GM11168 (cell line): ENCODE data around the gene PCDHAC2.

Source experiments
- in situ Hi-C: fragments of 300-500 bp; cut with MboI; formaldehyde crosslinking; loops from one replicate; pipeline ENCODE4 v1.12.0; 2022; ENCODE audit warnings: low sequenced_read_pairs; ENCODE audit not compliant: unreplicated experiment

PCDHAC2 gene, protein sequence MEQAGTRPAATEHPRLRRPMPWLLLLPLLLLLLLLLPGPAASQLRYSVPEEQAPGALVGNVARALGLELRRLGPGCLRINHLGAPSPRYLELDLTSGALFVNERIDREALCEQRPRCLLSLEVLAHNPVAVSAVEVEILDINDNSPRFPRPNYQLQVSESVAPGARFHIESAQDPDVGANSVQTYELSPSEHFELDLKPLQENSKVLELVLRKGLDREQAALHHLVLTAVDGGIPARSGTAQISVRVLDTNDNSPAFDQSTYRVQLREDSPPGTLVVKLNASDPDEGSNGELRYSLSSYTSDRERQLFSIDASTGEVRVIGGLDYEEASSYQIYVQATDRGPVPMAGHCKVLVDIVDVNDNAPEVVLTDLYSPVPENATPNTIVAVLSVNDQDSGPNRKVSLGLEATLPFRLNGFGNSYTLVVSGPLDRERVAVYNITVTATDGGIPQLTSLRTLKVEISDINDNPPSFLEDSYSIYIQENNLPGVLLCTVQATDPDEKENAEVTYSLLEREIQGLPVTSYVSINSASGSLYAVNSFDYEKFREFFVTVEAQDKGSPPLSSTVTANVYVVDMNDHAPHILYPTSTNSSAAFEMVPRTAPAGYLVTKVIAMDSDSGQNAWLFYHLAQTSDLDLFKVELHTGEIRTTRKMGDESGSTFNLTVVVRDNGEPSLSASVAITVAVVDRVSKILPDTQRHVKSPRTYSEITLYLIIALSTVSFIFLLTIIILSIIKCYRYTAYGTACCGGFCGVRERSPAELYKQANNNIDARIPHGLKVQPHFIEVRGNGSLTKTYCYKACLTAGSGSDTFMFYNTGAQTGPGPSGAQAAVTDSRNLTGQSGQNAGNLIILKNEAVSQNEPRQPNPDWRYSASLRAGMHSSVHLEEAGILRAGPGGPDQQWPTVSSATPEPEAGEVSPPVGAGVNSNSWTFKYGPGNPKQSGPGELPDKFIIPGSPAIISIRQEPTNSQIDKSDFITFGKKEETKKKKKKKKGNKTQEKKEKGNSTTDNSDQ

GRCh38 chr5:140966293-140967225 lies at the start of gene PCDHAC2:
PCDHAC2 (plus strand) TSS chr5:140966476; CDS start chr5:140966767, 291 bp downstream.
- in situ Hi-C loops = no loop called here

GRCh38 chr5:140923601-140924000 lies 42.7 kb upstream of the PCDHAC2 start:
- in situ Hi-C loops = no loop called here

DNA sequence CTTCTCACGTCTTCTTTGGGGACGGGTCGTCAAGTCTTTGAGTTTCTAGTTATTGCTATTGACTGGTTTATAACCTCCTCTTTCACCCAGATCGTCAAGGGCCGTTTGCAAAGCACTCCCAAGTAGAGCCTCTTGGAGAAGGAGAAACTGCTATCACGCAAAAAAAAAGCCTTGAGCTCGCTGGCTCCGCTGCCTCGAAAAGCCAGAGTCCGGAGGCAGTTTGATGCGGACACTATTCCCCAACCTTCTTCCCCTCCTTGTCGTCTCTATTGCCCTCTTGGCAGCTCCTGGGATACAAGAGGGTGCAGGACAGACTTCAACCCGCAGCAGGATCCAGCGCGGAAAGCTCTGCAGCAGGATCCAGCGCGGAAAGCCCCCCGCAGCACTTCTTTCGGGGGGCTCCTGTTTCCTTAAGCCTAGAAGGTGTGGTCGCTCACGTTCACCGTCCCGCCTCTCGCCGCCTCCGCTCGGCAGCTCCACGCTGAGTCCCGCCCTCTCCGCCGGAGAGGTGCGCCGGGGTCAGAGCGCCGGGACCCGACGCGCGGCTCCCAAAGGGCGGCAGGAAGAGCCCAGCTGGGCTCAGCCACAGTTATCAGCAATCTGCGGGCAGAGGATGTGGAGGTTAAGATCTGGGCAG lies 40.4 kb upstream of the PCDHAC2 start, which contains the start of gene PCDHAC1:
PCDHAC1 (plus strand) TSS at position 494 of the 637 bp plus-strand sequence. CDS start 594 bp downstream, outside the sequence.
- in situ Hi-C loops = no loop called here

GRCh38 chr5:140926443-140927227 lies 39.6 kb upstream of the PCDHAC2 start:
- in situ Hi-C loops = no loop called here

DNA sequence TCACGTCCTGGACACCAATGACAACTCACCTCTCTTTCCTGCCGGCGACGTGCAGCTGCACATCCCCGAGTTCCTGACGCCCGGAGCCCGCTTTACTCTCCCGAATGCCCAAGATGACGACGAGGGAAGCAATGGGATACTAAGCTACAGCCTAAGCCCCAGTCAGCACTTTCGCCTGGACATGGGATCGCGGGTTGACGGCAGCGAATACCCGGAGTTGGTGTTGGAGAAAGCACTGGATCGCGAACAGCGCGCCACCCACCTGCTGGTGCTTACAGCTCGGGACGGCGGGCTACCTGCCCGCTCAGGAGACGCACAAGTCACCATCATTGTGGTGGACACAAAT lies 39.1 kb upstream of the PCDHAC2 start:
- in situ Hi-C loops = no loop called here

DNA sequence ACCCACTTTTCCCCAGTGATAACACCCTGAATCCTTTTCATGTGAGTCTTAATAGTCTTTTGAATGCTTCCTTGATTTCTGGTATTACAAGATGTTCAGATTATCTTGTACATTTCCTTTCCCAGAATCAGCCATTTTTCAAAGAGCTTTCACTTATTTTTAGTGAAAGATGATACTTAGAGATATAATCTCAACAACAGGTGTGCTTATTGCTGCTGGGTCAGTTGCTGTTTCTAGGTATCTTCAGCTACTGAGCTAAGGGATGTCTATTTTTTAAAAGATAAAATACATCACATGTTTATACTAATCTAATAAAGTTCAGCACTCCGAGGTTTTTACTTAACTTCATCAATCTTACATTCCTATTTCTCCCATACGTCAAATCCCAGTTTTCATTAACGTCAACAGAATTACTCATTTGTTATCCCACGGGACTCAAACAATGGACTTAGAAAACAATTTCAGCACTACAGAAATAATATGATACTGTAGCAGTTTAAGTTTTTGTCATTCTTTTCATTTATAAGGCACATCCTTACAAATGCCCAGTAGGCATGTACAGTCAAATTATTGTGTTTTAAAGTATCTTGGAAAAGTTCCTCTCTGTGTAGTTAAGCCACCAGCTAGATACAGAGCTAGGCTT lies 31.2 kb upstream of the PCDHAC2 start:
- in situ Hi-C loops = no loop called here

GRCh38 chr5:140946578-140946977 lies 19.7 kb upstream of the PCDHAC2 start:
- in situ Hi-C loops = no loop called here

DNA sequence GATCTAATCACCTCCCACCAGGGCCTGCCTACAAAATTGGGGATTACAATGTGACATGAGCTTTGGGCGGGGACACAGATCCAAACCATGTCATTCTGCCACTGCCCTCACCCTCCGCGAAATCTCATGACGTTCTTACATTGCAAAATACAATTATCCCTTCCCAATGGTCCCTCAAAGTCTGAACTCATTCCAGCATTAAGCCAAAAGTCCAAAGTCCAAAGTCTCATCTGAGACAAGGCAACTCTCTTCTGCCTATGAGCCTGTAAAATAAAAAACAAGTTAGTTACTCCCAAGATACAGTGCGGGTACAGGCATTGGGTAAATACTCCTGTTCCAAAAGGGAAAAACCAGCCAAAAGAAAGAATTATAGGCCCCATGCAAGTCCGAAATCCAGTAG lies 14.6 kb upstream of the PCDHAC2 start:
- in situ Hi-C loops = no loop called here

DNA sequence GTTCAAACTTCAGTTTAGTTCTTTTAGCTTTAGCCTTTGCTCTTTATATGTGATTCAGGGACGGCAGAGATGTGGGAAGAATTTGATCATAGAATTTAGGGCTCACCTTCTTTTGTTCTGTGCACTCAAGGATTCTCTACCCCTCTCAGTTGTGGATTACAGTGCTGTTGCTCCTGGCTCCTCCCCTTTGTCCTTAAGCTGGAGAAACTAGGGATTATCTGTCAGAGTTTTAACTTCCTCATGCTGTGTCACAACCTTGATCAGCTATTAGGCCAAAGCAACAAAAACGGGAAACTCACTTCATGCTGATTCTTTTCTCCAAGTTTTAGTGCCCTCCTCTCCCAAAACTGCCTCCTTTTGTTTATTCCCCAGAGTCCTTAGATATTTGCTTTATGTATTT lies 13.0 kb upstream of the PCDHAC2 start:
- in situ Hi-C loops = no loop called here

DNA sequence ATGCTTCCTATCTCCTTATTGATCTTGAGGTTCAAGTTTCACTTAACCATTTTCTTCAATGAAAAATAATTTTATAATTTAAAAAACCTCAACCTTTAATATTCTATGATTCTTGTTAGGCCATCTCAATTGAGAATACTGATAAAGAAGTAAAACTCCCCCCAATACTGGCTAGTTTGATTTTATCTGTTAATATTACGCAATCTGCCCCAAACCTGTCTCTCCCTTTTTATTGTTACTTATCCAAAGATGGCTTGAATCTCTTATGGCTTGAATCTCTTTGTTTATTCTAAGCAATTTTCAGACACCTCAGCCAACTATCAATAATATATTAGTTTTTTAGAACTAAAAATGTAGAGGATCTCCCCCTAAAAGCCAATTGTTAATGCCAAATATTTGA lies 4.1 kb upstream of the PCDHAC2 start:
- in situ Hi-C loops = no loop called here

DNA sequence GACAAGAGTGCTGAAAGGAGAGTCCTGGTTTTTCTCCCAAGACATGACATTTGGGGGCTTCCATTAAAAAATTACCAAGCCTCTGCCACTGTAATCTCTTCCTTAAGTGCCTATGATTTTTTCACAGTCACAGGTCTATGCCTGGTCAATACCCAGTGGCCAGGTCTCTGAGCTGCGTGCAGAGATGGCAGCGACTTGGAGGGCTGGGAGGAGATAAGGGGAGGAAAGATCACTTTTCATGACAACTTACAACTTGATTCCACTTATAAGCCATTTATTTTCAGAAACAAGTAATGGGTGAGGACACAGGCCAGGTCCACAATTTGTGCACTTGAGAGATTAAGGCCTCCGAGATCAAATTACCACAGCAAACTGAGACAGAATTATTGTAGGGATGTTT lies 1.9 kb upstream of the PCDHAC2 start:
- in situ Hi-C loops = no loop called here

DNA sequence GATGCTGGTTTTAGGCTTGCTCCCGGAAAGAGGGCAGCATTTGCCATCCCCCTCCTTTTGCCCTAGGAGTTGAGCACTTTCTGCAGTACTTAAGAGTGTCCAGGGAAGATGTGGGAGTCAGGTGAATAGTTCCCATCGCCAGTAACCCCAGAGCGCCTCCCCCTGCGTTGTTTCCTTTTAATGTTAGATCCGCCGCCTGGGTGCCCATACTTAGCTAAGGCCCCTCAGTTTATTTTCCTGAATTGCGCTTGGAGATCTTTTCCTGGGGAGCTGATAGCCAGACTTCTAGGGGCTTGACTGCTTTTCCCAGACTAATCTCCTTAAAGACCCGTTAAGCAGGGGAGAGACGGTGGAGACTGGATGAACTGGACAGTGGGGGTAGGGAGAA lies 377 bp upstream of the PCDHAC2 start:
- in situ Hi-C loops = no loop called here

DNA sequence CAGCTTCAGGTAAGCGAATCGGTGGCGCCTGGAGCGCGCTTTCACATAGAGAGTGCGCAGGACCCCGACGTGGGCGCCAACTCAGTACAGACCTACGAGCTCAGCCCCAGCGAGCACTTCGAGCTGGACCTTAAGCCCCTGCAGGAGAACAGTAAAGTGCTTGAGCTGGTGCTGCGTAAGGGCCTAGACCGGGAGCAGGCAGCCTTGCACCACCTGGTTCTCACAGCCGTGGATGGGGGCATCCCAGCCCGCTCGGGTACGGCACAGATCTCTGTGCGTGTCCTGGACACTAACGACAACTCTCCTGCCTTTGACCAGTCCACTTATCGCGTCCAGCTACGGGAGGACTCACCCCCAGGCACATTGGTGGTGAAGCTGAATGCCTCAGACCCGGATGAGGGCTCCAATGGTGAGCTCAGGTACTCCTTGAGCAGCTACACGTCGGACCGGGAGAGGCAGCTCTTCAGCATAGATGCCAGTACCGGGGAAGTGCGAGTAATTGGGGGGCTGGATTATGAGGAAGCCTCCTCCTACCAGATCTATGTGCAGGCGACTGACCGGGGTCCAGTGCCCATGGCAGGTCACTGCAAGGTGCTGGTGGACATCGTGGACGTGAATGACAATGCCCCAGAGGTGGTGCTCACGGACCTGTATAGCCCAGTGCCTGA lies 1.1 kb downstream of the PCDHAC2 start:
- in situ Hi-C loops = no loop called here

DNA sequence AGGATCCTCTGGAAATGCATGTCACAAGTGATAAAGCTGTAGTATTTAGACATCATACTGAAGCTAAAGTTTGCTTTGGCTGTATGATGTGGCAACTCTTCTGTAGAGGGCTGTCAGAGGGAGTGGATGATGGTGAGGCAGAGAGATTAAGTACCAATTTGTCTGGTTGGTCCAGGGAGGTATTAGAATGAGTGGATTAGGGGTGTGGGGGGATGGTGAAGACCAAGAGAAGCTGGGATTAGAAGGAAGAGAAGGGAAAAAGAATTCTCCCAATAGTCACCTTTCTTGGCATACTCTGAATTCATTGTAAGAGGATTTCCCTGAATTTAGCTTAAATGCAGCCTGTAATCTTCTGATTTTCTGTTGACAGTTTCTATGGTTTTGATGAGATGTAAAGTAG lies 3.6 kb downstream of the PCDHAC2 start:
- in situ Hi-C loops = no loop called here

DNA sequence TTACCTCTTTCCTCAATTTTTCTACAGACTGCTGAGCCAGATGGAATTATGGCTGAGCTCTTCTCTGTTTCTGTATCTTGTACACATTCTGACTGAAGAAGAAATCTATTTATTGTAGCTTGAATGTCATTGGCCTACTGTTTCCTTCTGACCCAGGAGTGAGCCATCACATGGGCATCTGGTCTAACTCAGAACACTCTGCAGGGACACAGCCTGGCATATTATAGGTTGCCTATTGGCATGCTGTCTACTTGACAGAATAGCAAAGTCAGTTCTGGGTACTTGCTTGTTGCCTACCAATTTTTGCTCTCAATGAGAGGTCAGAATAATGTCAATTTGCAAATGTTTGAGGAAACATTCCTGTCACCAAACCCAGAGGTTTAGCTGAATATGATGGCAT lies 7.3 kb downstream of the PCDHAC2 start:
- in situ Hi-C loops = no loop called here

DNA sequence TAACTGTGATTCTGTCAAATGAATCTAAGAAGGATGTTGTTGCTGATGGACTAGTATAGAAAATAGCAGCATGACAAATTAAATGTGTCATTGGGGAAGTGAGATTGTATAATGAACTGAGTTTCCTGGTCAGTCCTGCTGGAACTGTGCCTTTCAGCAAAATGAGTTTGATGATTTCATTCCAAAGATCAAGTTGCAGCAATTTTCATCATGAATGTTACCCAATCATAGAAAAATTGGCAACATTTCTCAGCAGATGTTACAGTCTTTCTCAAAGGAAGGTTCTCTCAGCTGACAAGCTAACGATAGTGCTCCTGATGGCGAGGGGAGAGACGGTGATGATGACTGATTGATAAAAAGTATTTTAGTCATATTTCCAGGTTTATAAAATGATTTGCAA lies 10.7 kb downstream of the PCDHAC2 start:
- in situ Hi-C loops = no loop called here

- in situ Hi-C loops = no loop called here
These were observed 12.0 kb downstream of the PCDHAC2 start for GRCh38 chr5:140978260-140978659.

DNA sequence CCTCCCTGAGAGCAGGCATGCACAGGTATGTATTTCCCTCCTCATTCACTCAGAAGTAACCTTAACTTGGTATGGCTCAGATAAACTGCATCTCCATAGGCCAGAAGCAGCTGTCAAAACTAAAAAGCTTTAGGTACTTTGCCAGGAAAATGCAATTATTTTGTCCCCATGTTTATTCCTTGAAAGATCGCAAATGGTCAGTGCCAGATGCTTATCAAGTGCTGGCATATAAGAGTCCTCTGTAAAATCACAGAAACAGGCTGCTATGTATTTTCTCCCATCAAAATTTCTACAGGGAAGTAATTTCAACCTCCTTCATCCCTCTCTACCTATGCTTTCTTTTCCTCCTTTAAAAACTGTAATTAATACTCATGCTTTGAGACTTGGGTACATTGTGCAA lies 12.7 kb downstream of the PCDHAC2 start:
- in situ Hi-C loops = no loop called here
